PC-9 (cell line): ENCODE measurements around the gene CSNK2A1. TPM values are rescaled to one million over a fixed set of nuclear protein-coding genes. Genes with fewer than 3 reads are reported as not detected.

Experiments used
- BruUV-seq: library from RNA; stranded (reverse); fragments of 400-500 nt; replicated peaks from 2 replicates; lab custom pipeline; 2021; lab: Mats Ljungman, UMichigan
- CTCF ChIA-PET: fragments of 300-600 bp; sonication (Branson Sonifier 250); formaldehyde crosslinking; loops from one replicate; lab custom pipeline; 2022; ENCODE audit warnings: antibody characterized with exemption; lab: Charles Lee
- POLR2A ChIA-PET: fragments of 300-600 bp; sonication (Branson Sonifier 250); formaldehyde crosslinking; loops from one replicate; lab custom pipeline; 2022; ENCODE audit warnings: antibody characterized with exemption; ENCODE audit not compliant: unreplicated experiment; lab: Charles Lee
- DNase-seq, 2 experiments: peaks; one replicate each; pipeline versions ENCODE4 v3.0.0 to v3.0.0-alpha.2; 2015 to 2022; ENCODE audit warnings: mixed read lengths in 1 of 2
- H2AFZ ChIP-seq: fragments of 200-600 bp; sonication (generic); 2 replicates; pipeline ENCODE4 v1.8.1; 2017; ENCODE audit warnings: antibody characterized with exemption
- H3F3A ChIP-seq: fragments of 200-600 bp; sonication (generic); 2 replicates; pipeline ENCODE4 v1.8.1; 2017; ENCODE audit warnings: antibody characterized with exemption, mild to moderate bottlenecking, low read depth; ENCODE audit not compliant: insufficient read depth
- H3K27ac ChIP-seq: fragments of 200-600 bp; sonication (generic); 2 replicates; pipeline ENCODE4 v1.6.1; 2016; ENCODE audit warnings: mixed run types
- H3K27me3 ChIP-seq: fragments of 200-600 bp; sonication (generic); 2 replicates; pipeline ENCODE4 v1.6.1; 2016; ENCODE audit warnings: low read depth, mixed run types; ENCODE audit not compliant: insufficient read depth
- H3K36me3 ChIP-seq: fragments of 200-600 bp; sonication (generic); 2 replicates; pipeline ENCODE4 v1.6.1; 2016; ENCODE audit warnings: low read depth, mixed run types
- H3K4me1 ChIP-seq: fragments of 200-600 bp; sonication (generic); replicated peaks from 2 replicates; pipeline ENCODE4 v1.6.1; 2016; ENCODE audit warnings: mixed run types; ENCODE audit not compliant: insufficient read depth
- H3K4me2 ChIP-seq: fragments of 200-600 bp; sonication (generic); 2 replicates; pipeline ENCODE4 v1.6.1; 2017; ENCODE audit warnings: mixed run types
- H3K4me3 ChIP-seq: fragments of 200-600 bp; sonication (generic); 2 replicates; pipeline ENCODE4 v1.6.1; 2016; ENCODE audit warnings: mixed run types
- H3K79me2 ChIP-seq: fragments of 200-600 bp; sonication (generic); 2 replicates; pipeline ENCODE4 v1.6.1; 2017; ENCODE audit warnings: low read depth, mixed run types
- H3K9me2 ChIP-seq: fragments of 200-600 bp; sonication (generic); 2 replicates; pipeline ENCODE4 v1.8.1; 2017; ENCODE audit warnings: mild to moderate bottlenecking; ENCODE audit not compliant: insufficient read depth
- H3K9me3 ChIP-seq: fragments of 200-600 bp; sonication (generic); 2 replicates; pipeline ENCODE4 v1.8.1; 2016; ENCODE audit warnings: low read depth; ENCODE audit not compliant: insufficient read depth
- H4K20me1 ChIP-seq: fragments of 200-600 bp; sonication (generic); 2 replicates; pipeline ENCODE4 v1.8.1; 2017; ENCODE audit not compliant: insufficient read depth
- EZH2 ChIP-seq: fragments of 200-600 bp; sonication (generic); IDR thresholded peaks from 2 replicates; pipeline ENCODE4 v1.8.0; 2017; ENCODE audit warnings: antibody characterized with exemption, low read depth
- intact Hi-C: fragments of 100-400 bp; cut with micrococcal nuclease; formaldehyde crosslinking; loops from one replicate; pipeline ENCODE4 v1.10.0; 2022; ENCODE audit not compliant: unreplicated experiment
- total RNA-seq: library from RNA; stranded (reverse); gene quantifications from 2 replicates; pipeline ENCODE4 v1.2.3, GENCODE V29; 2021
- TF ChIP-seq, protein P1 (sequence below): fragments of 200-600 bp; sonication (generic); conservative IDR thresholded peaks from 2 replicates; pipeline ENCODE4 v1.6.1; 2017; ENCODE audit warnings: mixed run types, antibody characterized with exemption, mild to moderate bottlenecking, moderate library complexity

Gene CSNK2A1
- total RNA-seq, 1 experiment from 2014 or later: 222 TPM

DNA sequence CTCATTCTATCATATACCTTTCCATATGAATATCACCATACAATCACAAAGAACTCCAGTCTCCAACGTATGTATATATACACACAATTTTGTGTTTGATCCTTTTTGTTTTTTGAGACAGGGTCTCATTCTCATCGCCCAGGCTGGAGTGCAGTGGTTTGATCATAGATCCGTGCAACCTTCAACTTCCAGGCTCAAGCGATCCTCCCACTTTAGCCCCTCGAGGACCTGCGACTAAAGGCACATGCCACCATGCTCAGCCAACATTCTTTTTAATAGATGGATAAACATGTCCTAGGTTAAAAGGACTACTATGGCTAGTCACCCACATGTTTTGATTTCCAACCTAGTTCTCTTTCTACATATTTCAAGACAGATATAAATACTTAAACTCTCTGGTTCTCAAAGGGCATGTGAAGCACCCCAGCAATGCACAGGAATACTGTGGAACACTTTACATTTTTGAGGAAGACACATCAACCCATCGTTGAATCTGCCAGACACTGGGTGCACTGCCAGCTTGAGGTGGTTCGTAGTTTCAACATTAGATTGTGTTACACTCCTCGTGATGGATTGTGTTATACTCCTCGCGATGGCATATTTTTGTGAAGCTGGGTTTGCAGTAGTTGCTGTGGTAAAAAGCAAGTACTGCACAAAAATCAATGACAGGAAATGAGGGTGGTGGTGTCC lies 40.4 kb downstream of the CSNK2A1 start:
- Histone ChIP-seq H3K79me2 (peaks cover 20% of the 10 kb centered on the region; the same call in 1 of the 2 replicates), H3K4me2 (no peak overlapping the region), H3K27ac (no peak overlapping the region), H3K4me1 (no peaks in the 10 kb centered on the region), H4K20me1 (peaks cover 33% of the 10 kb centered on the region), H3F3A (peaks cover 17% of the 10 kb centered on the region; the same call in 1 of the 2 replicates), H3K36me3 (peaks cover 72% of the 10 kb centered on the region), H2AFZ (no peak overlapping the region), H3K27me3 (no peaks in the 10 kb centered on the region), H3K4me3 (no peak overlapping the region), H3K9me3 (no peaks in the 10 kb centered on the region), H3K9me2 (no peaks in the 10 kb centered on the region)
- no peak for DNase-seq
- no TSS peak for BruUV-seq
- CTCF ChIA-PET: interaction anchor here (1.1 kb wide), 1 partner anchor 143 kb away, joined by 3 read pairs; no protein-coding TSS in a partner anchor
- TF ChIP-seq EZH2: no peak
- TF ChIP-seq, protein P1, sequence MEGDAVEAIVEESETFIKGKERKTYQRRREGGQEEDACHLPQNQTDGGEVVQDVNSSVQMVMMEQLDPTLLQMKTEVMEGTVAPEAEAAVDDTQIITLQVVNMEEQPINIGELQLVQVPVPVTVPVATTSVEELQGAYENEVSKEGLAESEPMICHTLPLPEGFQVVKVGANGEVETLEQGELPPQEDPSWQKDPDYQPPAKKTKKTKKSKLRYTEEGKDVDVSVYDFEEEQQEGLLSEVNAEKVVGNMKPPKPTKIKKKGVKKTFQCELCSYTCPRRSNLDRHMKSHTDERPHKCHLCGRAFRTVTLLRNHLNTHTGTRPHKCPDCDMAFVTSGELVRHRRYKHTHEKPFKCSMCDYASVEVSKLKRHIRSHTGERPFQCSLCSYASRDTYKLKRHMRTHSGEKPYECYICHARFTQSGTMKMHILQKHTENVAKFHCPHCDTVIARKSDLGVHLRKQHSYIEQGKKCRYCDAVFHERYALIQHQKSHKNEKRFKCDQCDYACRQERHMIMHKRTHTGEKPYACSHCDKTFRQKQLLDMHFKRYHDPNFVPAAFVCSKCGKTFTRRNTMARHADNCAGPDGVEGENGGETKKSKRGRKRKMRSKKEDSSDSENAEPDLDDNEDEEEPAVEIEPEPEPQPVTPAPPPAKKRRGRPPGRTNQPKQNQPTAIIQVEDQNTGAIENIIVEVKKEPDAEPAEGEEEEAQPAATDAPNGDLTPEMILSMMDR: no peak
- POLR2A ChIA-PET: no interaction called here
- intact Hi-C loops: no loop called here

DNA sequence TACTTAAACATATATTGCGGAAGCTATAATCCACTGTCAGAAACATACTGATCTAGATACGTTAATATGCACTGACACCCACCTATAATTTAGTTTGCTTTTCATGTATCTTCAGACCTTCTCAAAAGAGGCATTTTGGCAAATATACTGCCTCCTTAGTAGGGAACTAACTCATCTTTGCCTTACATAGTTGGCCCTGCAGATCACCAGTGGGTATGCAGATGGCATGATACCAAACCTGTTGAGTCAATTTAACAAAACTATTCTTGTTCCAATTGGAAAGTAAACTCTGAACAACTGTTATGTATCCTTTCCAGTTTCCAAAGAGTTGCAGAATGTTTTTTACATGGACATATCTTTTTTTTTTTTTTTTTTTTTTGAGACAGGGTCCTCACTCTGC lies 45.6 kb downstream of the CSNK2A1 start:
- Histone ChIP-seq H2AFZ (no peak overlapping the region), H3F3A (peaks cover 35% of the 10 kb centered on the region), H3K4me3 (no peak overlapping the region), H3K9me2 (no peaks in the 10 kb centered on the region), H3K4me1 (peaks cover 20% of the 10 kb centered on the region), H3K79me2 (no peaks in the 10 kb centered on the region), H3K27me3 (no peaks in the 10 kb centered on the region), H3K36me3 (peaks cover 76% of the 10 kb centered on the region), H3K4me2 (no peak overlapping the region), H3K27ac (0 out of 2 replicates have a peak overlapping the region, but pooled peaks have one; percentile 80), H4K20me1 (peaks cover 15% of the 10 kb centered on the region), H3K9me3 (no peaks in the 10 kb centered on the region)
- ChIA-PET CTCF (no interaction called here), POLR2A (no interaction called here)
- no TSS peak for BruUV-seq
- DNase-seq: no peak
- TF ChIP-seq, protein P1: no peak
- no peak for TF ChIP-seq EZH2
- intact Hi-C loops: no loop called here

DNA sequence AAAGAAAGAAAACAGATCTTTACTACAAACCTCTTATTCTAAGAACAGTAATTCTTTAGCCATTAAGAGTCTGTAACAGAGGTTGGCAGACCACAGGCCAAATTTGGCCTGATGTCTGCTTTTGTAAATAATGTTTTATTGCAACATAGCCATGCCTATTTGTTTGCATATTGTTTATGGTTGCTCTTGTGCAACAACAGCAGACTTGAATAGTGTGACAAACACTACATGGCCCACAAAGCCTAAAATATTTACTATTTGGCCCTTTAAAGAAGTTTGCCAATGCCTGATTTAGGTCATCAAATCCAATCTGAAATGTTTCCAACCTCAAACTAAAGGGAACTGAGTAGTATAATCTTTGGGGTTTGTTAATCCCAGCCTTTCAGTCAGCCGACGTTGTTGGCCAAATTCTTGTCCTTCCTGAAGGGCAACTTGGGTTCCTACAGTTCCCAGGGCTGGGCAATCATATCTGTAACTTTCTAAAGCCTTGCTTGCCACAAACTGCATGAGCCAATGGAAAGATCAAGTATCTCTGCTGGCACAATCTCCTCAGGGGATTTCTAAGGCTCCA lies 47.4 kb downstream of the CSNK2A1 start:
- no peaks in the 10 kb centered on the region for H3K27me3 ChIP-seq
- peak in 1 of 2 experiments; percentile 79 for DNase-seq
- peak overlapping the region; percentile 80 for H3K27ac ChIP-seq
- ChIA-PET CTCF (no interaction called here), POLR2A (no interaction called here)
- H3K4me2 ChIP-seq: 0 out of 2 replicates have a peak overlapping the region, but pooled peaks have one; percentile 38
- no peak for TF ChIP-seq EZH2
- TF ChIP-seq, protein P1: no peak
- H3K4me3 ChIP-seq: no peak overlapping the region
- no peaks in the 10 kb centered on the region for H3K9me3 ChIP-seq
- intact Hi-C loops: no loop called here
- H2AFZ ChIP-seq: no peak overlapping the region
- peaks cover 20% of the 10 kb centered on the region for H3K4me1 ChIP-seq
- no peaks in the 10 kb centered on the region for H3K9me2 ChIP-seq
- H3F3A ChIP-seq: peaks cover 43% of the 10 kb centered on the region
- H3K79me2 ChIP-seq: no peaks in the 10 kb centered on the region
- H3K36me3 ChIP-seq: peaks cover 70% of the 10 kb centered on the region
- BruUV-seq: no TSS peak
- peaks cover 24% of the 10 kb centered on the region for H4K20me1 ChIP-seq
